ENCODE measurements around the gene TMEM109.

TMEM109 gene

GRCh38 chr11:60917267-60917666 lies 3.3 kb downstream of the TMEM109 start:
- no peak for TF ChIP-seq CTCF (IDR thresholded peaks at IDR 0.05; ENCODE audit: low read depth, low read length)
- no peak overlapping the region for H3K4me3 ChIP-seq (ENCODE audit: low read depth, low read length)
- in situ Hi-C loops (cut with HindIII; ENCODE audit: low sequenced_read_pairs), result no loop called here
- DNase-seq (ENCODE audit: low read depth, low spot score), result no peak

- in situ Hi-C loops (cut with HindIII; ENCODE audit: low sequenced_read_pairs), result no loop called here
- no peak overlapping the region for H3K4me3 ChIP-seq (ENCODE audit: low read depth, low read length)
- TF ChIP-seq CTCF (IDR thresholded peaks at IDR 0.05; ENCODE audit: low read depth, low read length), result no peak
- DNase-seq (ENCODE audit: low read depth, low spot score), result no peak
Measured at GRCh38 chr11:60918251-60918938, 4.4 kb downstream of the TMEM109 start.

GRCh38 chr11:60918939-60919265 lies 4.9 kb downstream of the TMEM109 start:
- no peak overlapping the region for H3K4me3 ChIP-seq (ENCODE audit: low read depth, low read length)
- DNase-seq (ENCODE audit: low read depth, low spot score), result peak; percentile 65
- in situ Hi-C loops (cut with HindIII; ENCODE audit: low sequenced_read_pairs), result no loop called here
- no peak for TF ChIP-seq CTCF (IDR thresholded peaks at IDR 0.05; ENCODE audit: low read depth, low read length)

- no peak for DNase-seq (ENCODE audit: low read depth, low spot score)
- in situ Hi-C loops (cut with HindIII; ENCODE audit: low sequenced_read_pairs), result no loop called here
- no peak overlapping the region for H3K4me3 ChIP-seq (ENCODE audit: low read depth, low read length)
- no peak for TF ChIP-seq CTCF (IDR thresholded peaks at IDR 0.05; ENCODE audit: low read depth, low read length)
Measured at GRCh38 chr11:60919320-60919719, 5.4 kb downstream of the TMEM109 start.

- no peak for TF ChIP-seq CTCF (IDR thresholded peaks at IDR 0.05; ENCODE audit: low read depth, low read length)
- in situ Hi-C loops (cut with HindIII; ENCODE audit: low sequenced_read_pairs), result no loop called here
- DNase-seq (ENCODE audit: low read depth, low spot score), result no peak
- H3K4me3 ChIP-seq (ENCODE audit: low read depth, low read length), result no peak overlapping the region
Measured at GRCh38 chr11:60919956-60920355, 6.0 kb downstream of the TMEM109 start.

GRCh38 chr11:60921259-60921658 lies 7.3 kb downstream of the TMEM109 start:
- in situ Hi-C loops (cut with HindIII; ENCODE audit: low sequenced_read_pairs), result no loop called here
- DNase-seq (ENCODE audit: low read depth, low spot score), result no peak
- no peak for TF ChIP-seq CTCF (IDR thresholded peaks at IDR 0.05; ENCODE audit: low read depth, low read length)
- no peak overlapping the region for H3K4me3 ChIP-seq (ENCODE audit: low read depth, low read length)

Measured in astrocyte of the spinal cord (primary cell).